MCF 10A (cell line): ENCODE measurements around the gene CD74. TPM values are rescaled to one million over a fixed set of nuclear protein-coding genes. Genes with fewer than 3 reads are reported as not detected.

Experiments used
- BruUV-seq: library from RNA; stranded (reverse); fragments of 400-500 nt; replicated peaks from 2 replicates; lab custom pipeline; 2021; lab: Mats Ljungman, UMichigan
- CTCF ChIA-PET: fragments of 300-600 bp; sonication (Branson Sonifier 250); formaldehyde crosslinking; extraction: SDS; loops from one replicate; lab custom pipeline; 2021; ENCODE audit warnings: antibody characterized with exemption, inconsistent platforms; lab: Yijun Ruan, JAX
- POLR2A ChIA-PET: fragments of 300-600, 350-650 bp; sonication (Branson Sonifier 250); formaldehyde crosslinking; extraction: SDS; loops from one replicate; lab custom pipeline; 2020; ENCODE audit warnings: antibody characterized with exemption, inconsistent platforms; lab: Yijun Ruan, JAX
- DNase-seq: peaks from one replicate; pipeline ENCODE4 v3.0.0-alpha.2; 2018; ENCODE audit not compliant: unreplicated experiment
- H3K27ac Mint-ChIP-seq: one replicate; pipeline ENCODE4 v1.8.0; 2022; ENCODE audit warnings: mild to moderate bottlenecking, low read depth, mixed read lengths; ENCODE audit not compliant: unreplicated experiment
- H3K27me3 Mint-ChIP-seq: one replicate; pipeline ENCODE4 v1.8.0; 2022; ENCODE audit warnings: mixed read lengths; ENCODE audit not compliant: insufficient read depth, unreplicated experiment
- H3K36me3 Mint-ChIP-seq: one replicate; pipeline ENCODE4 v1.8.0; 2022; ENCODE audit warnings: mild to moderate bottlenecking, moderate library complexity, mixed read lengths; ENCODE audit not compliant: insufficient read depth, unreplicated experiment
- H3K4me1 Mint-ChIP-seq: one replicate; pipeline ENCODE4 v1.8.0; 2022; ENCODE audit warnings: mixed read lengths; ENCODE audit not compliant: insufficient read depth, unreplicated experiment
- H3K4me3 Mint-ChIP-seq: one replicate; pipeline ENCODE4 v1.8.0; 2022; ENCODE audit warnings: mild to moderate bottlenecking, moderate library complexity, mixed read lengths; ENCODE audit not compliant: unreplicated experiment
- H3K9me3 Mint-ChIP-seq: one replicate; pipeline ENCODE4 v1.8.0; 2022; ENCODE audit warnings: mixed read lengths; ENCODE audit not compliant: unreplicated experiment
- CTCF ChIP-seq: fragments of 200-600 bp; IDR thresholded peaks from one replicate; pipeline ENCODE4 v1.8.0; 2022; ENCODE audit warnings: antibody characterized with exemption, mild to moderate bottlenecking; ENCODE audit not compliant: unreplicated experiment
- intact Hi-C: fragments of 100-400 bp; cut with micrococcal nuclease; formaldehyde crosslinking; loops from 2 replicates; pipeline ENCODE4 v1.14.1; 2022
- total RNA-seq: library from RNA; stranded (reverse); gene quantifications from 2 replicates; pipeline ENCODE4 v1.2.3, GENCODE V29; 2022

The CD74 gene
- total RNA-seq, 1 experiment from 2014 or later: not detected

GRCh38 chr5:150389531-150390266 is 23.0 kb downstream of the CD74 start:
- Mint-ChIP-seq H3K9me3 (no peaks in the 10 kb centered on the region), H3K27me3 (no peaks in the 10 kb centered on the region), H3K27ac (no peak overlapping the region), H3K4me3 (no peak overlapping the region), H3K36me3 (peaks cover 70% of the 10 kb centered on the region), H3K4me1 (no peaks in the 10 kb centered on the region)
- intact Hi-C loops: no loop called here
- BruUV-seq: no TSS peak
- ChIA-PET POLR2A (no interaction called here), CTCF (interaction anchor here (0.6 kb wide), 2 partner anchors 191 to 291 kb away, joined by 3 read pairs; no protein-coding TSS in a partner anchor)
- DNase-seq: no peak
- no peak for TF ChIP-seq CTCF

- no peaks in the 10 kb centered on the region for H3K9me3 Mint-ChIP-seq
- peaks cover 76% of the 10 kb centered on the region for H3K36me3 Mint-ChIP-seq
- H3K4me1 Mint-ChIP-seq: no peaks in the 10 kb centered on the region
- H3K27ac Mint-ChIP-seq: no peak overlapping the region
- no peak for TF ChIP-seq CTCF
- no TSS peak for BruUV-seq
- ChIA-PET POLR2A (interaction anchor here (0.7 kb wide), 1 partner anchor 13 kb away, joined by 3 read pairs; no protein-coding TSS in a partner anchor), CTCF (interaction anchor here (0.7 to 0.9 kb wide), 2 partner anchors 23 to 28 kb away, joined by 3 to 4 read pairs; no protein-coding TSS in a partner anchor)
- H3K27me3 Mint-ChIP-seq: no peaks in the 10 kb centered on the region
- intact Hi-C loops: no loop called here
- no peak overlapping the region for H3K4me3 Mint-ChIP-seq
- DNase-seq: no peak
Measured at GRCh38 chr5:150386024-150386855, 26.5 kb downstream of the CD74 start.

GRCh38 chr5:150384701-150385100 is 28.0 kb downstream of the CD74 start:
- H3K36me3 Mint-ChIP-seq: peaks cover 77% of the 10 kb centered on the region
- H3K27me3 Mint-ChIP-seq: no peaks in the 10 kb centered on the region
- intact Hi-C loops: no loop called here
- H3K9me3 Mint-ChIP-seq: no peaks in the 10 kb centered on the region
- no peak overlapping the region for H3K27ac Mint-ChIP-seq
- no peak for DNase-seq
- BruUV-seq: no TSS peak
- no peak overlapping the region for H3K4me3 Mint-ChIP-seq
- no peaks in the 10 kb centered on the region for H3K4me1 Mint-ChIP-seq
- CTCF ChIA-PET: interaction anchor here (0.6 to 1.3 kb wide), 4 partner anchors 11 to 448 kb away, joined by 3 to 4 read pairs (median 3); no protein-coding TSS in a partner anchor
- TF ChIP-seq CTCF: no peak
- POLR2A ChIA-PET: no interaction called here
